ENCODE data around the gene PLCB1. TPM values are rescaled to one million over a fixed set of nuclear protein-coding genes. Genes with fewer than 3 reads are reported as not detected.

The PLCB1 gene
- total RNA-seq, 2 experiments from 2014 or later, result 3.1 to 3.6 TPM

DNA sequence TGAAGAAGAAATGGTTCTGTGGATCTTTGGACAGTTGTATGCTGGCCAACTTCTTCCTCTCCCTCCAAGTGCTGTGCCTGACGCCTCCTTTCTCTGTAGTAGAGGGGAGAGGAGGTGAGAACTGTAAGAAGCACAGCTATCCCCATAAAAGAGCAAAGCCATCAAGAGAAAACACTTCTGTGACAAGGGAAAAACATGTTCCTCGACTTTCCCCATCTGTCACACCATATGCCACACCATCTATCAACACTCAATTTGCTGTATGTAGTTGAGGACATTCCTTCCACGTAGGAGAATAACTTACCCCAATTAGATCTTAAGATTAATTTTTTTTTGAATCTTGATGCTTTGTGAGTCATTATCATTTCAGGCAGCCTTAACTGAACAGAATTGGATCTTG is 780.7 kb downstream of the PLCB1 start:
- Mint-ChIP-seq H3K27ac (no peak overlapping the region), H3K4me1 (ENCODE audit: low read depth) (no peaks in the 10 kb centered on the region), H3K27me3 (no peaks in the 10 kb centered on the region), H3K9me3 (peaks cover 10% of the 10 kb centered on the region), H3K36me3 (ENCODE audit: low read depth) (no peaks in the 10 kb centered on the region), H3K4me3 (no peak overlapping the region)
- no peak for ATAC-seq
- ChIA-PET CTCF (no interaction called here), POLR2A (no interaction called here)
- TF ChIP-seq, protein P1, sequence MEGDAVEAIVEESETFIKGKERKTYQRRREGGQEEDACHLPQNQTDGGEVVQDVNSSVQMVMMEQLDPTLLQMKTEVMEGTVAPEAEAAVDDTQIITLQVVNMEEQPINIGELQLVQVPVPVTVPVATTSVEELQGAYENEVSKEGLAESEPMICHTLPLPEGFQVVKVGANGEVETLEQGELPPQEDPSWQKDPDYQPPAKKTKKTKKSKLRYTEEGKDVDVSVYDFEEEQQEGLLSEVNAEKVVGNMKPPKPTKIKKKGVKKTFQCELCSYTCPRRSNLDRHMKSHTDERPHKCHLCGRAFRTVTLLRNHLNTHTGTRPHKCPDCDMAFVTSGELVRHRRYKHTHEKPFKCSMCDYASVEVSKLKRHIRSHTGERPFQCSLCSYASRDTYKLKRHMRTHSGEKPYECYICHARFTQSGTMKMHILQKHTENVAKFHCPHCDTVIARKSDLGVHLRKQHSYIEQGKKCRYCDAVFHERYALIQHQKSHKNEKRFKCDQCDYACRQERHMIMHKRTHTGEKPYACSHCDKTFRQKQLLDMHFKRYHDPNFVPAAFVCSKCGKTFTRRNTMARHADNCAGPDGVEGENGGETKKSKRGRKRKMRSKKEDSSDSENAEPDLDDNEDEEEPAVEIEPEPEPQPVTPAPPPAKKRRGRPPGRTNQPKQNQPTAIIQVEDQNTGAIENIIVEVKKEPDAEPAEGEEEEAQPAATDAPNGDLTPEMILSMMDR (IDR thresholded peaks at IDR 0.05), result no peak
- DNase-seq, result no peak
- intact Hi-C loops (cut with micrococcal nuclease), result no loop called here

DNA sequence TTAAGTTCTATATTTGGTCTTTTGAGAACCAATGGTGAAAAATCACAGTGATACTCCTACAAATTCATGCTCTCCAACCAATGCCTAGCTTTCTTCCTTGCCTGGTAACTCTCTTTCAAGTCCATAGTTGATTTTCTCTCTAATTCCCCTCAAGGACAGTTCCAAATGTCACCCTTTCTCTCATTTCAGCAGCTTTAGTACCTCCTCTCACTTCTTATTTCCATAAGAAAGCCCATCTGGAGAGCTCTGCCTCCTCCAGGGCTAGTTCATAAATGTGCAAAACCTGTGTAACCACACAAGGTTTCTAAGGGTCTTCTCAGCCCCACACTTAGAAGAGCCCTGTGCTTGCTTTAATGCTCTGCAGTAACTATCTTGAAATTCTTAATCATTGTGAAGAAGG is 781.4 kb downstream of the PLCB1 start:
- CTCF ChIA-PET, result interaction anchor here (0.7 kb wide), 1 partner anchor 60 kb away, joined by 3 read pairs; no protein-coding TSS in a partner anchor
- intact Hi-C loops (cut with micrococcal nuclease), result no loop called here
- no peak for ATAC-seq
- TF ChIP-seq, protein P1 (IDR thresholded peaks at IDR 0.05), result no peak
- Mint-ChIP-seq H3K4me3 (no peak overlapping the region), H3K9me3 (peaks cover 10% of the 10 kb centered on the region), H3K36me3 (ENCODE audit: low read depth) (no peaks in the 10 kb centered on the region), H3K27me3 (no peaks in the 10 kb centered on the region), H3K4me1 (ENCODE audit: low read depth) (no peaks in the 10 kb centered on the region), H3K27ac (no peak overlapping the region)
- POLR2A ChIA-PET, result no interaction called here
- no peak for DNase-seq

DNA sequence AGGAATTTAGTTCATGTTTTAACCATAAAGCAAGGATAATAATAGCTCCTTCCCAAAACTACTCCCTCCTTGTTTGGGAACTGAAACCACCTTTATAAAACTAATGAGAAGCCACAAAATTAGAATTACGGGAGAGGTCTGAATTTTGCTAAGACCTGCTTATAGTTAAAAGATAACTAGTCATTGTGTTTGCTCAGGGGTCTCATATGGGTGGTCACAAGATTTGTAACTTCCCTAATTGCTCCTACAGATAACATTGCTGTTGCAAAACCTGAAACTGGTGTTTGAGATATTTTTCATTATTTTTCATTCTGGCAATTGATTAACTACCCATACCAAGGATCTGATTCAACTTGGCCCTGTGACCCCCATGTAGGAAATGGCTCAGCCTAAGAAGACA is 782.4 kb downstream of the PLCB1 start:
- H3K4me1 Mint-ChIP-seq (ENCODE audit: low read depth), result no peaks in the 10 kb centered on the region
- peaks cover 10% of the 10 kb centered on the region for H3K9me3 Mint-ChIP-seq
- ChIA-PET CTCF (no interaction called here), POLR2A (no interaction called here)
- ATAC-seq (no peak), DNase-seq (no peak)
- TF ChIP-seq, protein P1 (IDR thresholded peaks at IDR 0.05), result no peak
- intact Hi-C loops (cut with micrococcal nuclease), result no loop called here
- H3K27me3 Mint-ChIP-seq, result no peaks in the 10 kb centered on the region
- no peak overlapping the region for H3K4me3 Mint-ChIP-seq
- no peaks in the 10 kb centered on the region for H3K36me3 Mint-ChIP-seq (ENCODE audit: low read depth)
- no peak overlapping the region for H3K27ac Mint-ChIP-seq

DNA sequence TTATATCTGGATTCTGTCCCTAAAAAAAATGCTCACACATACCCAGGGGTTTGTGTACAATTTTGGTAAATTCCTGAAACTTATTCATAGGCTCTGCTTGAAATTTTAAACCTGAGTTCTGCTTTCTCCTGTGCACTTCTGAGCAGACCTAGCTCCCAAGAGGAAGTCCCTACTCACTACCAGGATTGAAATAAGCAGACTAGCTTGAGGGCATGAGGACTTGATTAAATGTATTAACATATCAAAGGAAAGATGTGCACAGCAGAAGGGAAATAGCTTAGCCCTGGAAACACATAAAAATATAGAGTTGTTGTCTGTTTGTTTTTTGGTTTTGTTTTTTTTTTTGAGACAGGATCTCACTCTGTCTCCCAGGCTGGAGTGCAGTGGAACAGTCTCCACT is 785.0 kb downstream of the PLCB1 start:
- H3K4me3 Mint-ChIP-seq, result no peak overlapping the region
- intact Hi-C loops (cut with micrococcal nuclease), result no loop called here
- no peaks in the 10 kb centered on the region for H3K36me3 Mint-ChIP-seq (ENCODE audit: low read depth)
- no peaks in the 10 kb centered on the region for H3K4me1 Mint-ChIP-seq (ENCODE audit: low read depth)
- ATAC-seq (no peak), DNase-seq (no peak)
- ChIA-PET POLR2A (no interaction called here), CTCF (no interaction called here)
- no peaks in the 10 kb centered on the region for H3K27me3 Mint-ChIP-seq
- peaks cover 10% of the 10 kb centered on the region for H3K9me3 Mint-ChIP-seq
- H3K27ac Mint-ChIP-seq, result no peak overlapping the region
- TF ChIP-seq, protein P1 (IDR thresholded peaks at IDR 0.05), result no peak

DNA sequence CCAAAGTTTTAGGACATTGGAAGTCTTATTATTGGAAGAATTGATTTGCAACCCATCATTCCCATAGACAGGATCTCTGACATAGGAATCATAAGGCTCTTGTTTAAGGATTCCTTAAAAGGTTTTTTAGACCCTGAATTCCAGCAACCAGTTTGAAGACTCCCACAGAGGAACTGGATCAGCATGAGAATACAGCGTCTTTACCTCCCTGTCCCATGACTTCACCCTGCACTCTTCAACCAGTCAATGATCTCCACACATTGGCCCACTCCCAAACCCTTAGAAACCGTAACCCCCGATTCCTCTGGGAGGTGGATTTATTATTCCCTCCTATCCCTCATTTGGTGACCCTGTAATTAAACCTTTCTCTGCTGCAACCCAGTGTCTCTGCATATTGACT is 786.1 kb downstream of the PLCB1 start:
- no peak overlapping the region for H3K27ac Mint-ChIP-seq
- CTCF ChIA-PET, result no interaction called here
- H3K4me3 Mint-ChIP-seq, result no peak overlapping the region
- intact Hi-C loops (cut with micrococcal nuclease), result no loop called here
- POLR2A ChIA-PET, result no interaction called here
- H3K27me3 Mint-ChIP-seq, result no peaks in the 10 kb centered on the region
- ATAC-seq, result no peak
- H3K9me3 Mint-ChIP-seq, result peaks cover 10% of the 10 kb centered on the region
- TF ChIP-seq, protein P1 (IDR thresholded peaks at IDR 0.05), result no peak
- H3K4me1 Mint-ChIP-seq (ENCODE audit: low read depth), result no peaks in the 10 kb centered on the region
- no peaks in the 10 kb centered on the region for H3K36me3 Mint-ChIP-seq (ENCODE audit: low read depth)
- DNase-seq, result no peak
